Measurements from ENCODE around the gene PLEKHG1.

DNA sequence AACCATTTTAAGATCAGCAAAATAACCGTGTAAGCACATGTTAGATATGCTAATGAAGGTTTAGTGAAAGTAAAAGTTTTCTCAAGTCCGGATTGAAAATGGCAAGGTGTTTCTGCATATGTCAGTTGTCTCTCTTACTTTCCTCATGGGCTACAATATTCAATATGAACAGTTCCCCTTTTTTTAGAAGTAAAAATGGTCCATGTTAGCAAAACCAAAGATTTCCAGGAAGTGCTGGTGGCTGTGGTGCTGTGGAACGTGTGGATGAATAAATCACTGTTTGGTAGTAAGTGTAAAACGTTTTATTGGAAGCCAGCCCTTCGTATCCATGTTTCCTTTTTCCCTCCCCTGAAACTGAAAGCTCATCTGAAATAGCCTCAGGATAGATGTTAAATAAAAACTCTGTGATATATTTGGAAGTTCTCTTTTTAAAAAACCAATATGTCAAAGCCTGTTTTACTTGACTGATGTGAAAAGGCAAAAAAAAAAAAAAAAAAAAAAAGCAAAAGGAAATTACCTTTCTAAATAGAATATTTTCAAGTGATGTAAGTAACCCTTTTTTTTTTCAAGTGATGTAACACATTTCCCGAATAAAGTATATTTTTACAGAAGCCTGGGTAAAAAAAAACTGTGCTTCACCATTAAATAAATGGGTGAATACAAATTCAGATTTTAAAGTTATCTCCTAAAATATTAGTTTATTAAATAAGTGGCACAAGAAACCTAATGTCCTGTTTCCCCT is 41.9 kb downstream of the PLEKHG1 start:
- TF ChIP-seq, protein P1, sequence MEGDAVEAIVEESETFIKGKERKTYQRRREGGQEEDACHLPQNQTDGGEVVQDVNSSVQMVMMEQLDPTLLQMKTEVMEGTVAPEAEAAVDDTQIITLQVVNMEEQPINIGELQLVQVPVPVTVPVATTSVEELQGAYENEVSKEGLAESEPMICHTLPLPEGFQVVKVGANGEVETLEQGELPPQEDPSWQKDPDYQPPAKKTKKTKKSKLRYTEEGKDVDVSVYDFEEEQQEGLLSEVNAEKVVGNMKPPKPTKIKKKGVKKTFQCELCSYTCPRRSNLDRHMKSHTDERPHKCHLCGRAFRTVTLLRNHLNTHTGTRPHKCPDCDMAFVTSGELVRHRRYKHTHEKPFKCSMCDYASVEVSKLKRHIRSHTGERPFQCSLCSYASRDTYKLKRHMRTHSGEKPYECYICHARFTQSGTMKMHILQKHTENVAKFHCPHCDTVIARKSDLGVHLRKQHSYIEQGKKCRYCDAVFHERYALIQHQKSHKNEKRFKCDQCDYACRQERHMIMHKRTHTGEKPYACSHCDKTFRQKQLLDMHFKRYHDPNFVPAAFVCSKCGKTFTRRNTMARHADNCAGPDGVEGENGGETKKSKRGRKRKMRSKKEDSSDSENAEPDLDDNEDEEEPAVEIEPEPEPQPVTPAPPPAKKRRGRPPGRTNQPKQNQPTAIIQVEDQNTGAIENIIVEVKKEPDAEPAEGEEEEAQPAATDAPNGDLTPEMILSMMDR (IDR thresholded peaks at IDR 0.05), result no peak
- TF ChIP-seq EZH2 (IDR thresholded peaks at IDR 0.05; ENCODE audit: borderline replicate concordance, insufficient read depth, low read depth, low read length, poor library complexity, severe bottlenecking), result no peak
